Ecto neural progenitor cell (in vitro differentiated cells): ENCODE results near the gene TARS2.
A peak's percentile ranks its signal among the peaks of the same experiment; 100 is the strongest.

Experiments used
- DNase-seq: peaks from one replicate; pipeline ENCODE4 v3.0.0-alpha.2; 2018; ENCODE audit warnings: low spot score

The TARS2 gene

GRCh38 chr1:150507912-150508864, 21.0 kb downstream of the TARS2 start, which contains the start of gene ECM1:
ECM1 (plus strand) TSS chr1:150508109; CDS start chr1:150508210, 101 bp downstream.
- DNase-seq, result no peak

GRCh38 chr1:150508982-150509381, 21.8 kb downstream of the TARS2 start:
- no peak for DNase-seq

GRCh38 chr1:150511551-150511950, 24.3 kb downstream of the TARS2 start:
- DNase-seq, result no peak

- no peak for DNase-seq
Measured at GRCh38 chr1:150511985-150512660, 24.9 kb downstream of the TARS2 start.

- no peak for DNase-seq
Measured at GRCh38 chr1:150512846-150513245, 25.6 kb downstream of the TARS2 start.

DNA sequence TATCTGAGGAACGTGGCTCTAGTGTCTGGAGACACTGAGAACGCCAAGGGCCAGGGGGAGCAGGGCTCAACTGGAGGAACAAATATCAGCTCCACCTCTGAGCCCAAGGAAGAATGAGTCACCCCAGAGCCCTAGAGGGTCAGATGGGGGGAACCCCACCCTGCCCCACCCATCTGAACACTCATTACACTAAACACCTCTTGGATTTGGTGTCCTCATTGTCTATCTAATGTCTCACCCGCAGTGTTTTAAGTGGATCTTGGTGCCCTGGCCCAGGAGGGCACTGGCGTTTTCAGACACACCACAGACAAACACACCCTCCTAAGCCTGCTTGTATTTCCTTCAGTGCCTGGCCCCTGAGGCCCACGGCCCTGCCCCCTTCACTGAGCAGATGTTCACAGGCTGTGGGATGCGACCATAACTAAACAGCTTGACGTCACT, 26.2 kb downstream of the TARS2 start:
- DNase-seq, result no peak

DNA sequence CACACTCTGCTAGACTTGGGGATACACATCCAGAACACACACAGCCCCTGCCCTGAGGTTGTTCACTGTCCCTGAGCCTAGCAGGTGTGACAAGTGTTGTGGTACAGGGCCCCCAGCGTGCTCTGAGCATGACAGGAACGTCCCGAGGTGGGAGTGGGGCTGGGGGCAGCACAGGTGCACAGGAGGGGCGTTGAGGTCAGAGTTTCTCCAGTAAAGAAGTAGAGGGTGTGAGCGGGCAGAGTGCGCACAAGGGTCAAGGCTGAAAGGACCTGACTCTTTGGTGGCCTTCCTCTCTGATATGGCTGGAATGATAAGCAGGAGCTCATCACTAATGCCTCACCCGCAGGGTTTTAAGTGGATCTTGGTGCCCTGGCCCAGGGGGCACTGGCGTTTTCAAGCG, 27.0 kb downstream of the TARS2 start:
- no peak for DNase-seq

DNA sequence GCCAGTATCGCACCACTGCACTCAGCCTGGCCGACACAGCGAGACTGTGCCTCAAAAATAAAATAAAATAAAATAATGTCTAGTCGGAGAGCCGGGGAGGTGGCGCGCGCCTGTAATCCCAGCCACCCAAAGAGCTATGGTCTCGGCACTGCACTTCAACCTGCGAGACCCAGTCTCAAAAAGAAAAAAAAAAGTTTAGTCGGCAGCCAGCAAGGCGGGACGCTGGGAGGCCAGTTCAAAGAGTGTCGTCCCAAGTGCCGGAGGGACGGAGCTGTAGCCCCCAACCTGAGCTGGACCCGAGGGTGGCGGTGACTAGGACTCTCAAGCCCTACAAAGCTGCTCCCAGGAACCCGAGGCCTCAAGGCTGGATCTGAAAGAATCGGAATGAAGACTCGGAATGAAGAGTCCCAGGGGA, 27.7 kb downstream of the TARS2 start:
- no peak for DNase-seq

GRCh38 chr1:150515328-150516049, 28.3 kb downstream of the TARS2 start, which contains the start of gene FALEC:
FALEC (plus strand) TSS chr1:150515752.
- peak; percentile 98 for DNase-seq

DNA sequence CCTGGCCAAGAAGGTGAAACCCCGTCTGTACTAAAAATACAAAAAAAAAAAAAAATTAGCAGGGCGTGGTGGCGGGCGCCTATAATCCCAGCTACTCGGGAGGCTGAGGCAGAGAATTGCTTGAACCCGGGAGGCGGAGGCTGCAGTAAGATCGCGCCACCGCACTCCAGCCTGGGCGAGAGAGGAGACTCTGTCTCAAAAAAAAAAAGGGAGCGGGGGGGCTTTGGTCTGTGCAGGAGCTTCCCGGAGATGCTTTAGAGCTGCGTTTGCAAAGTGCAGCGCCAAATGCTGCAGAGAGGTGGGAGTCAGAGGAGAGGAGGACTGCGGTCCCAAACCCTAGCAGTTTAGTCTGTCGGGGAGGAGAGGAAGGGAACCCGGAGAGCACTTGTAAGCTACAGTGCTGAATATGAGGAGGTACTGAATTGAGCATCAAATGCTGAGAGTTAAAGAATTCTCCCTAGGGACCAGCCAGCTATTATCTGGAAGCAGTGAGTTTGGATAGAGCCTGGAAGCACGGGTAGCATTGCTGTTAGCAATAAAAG, 28.9 kb downstream of the TARS2 start:
- DNase-seq, result no peak

DNA sequence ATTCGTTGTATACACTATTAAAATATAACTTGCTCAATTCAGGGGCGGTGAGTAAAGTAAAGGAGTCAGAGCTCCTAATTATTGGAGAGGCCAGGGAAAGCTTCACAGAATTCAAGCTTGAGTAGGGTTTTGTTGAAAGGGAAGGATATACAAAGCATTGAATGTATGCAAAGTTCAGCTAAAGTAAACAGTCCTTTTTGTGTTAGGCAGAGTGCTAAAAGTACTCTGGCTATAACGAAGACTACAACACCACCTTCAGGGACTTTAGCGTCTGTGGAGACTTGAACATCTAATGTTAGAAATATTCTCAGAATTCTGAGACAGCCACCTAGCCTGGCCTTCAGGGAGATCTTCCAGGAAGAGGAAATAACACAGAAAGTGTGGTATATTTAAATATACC, 29.4 kb downstream of the TARS2 start:
- DNase-seq, result no peak

GRCh38 chr1:150521196-150521968, 34.2 kb downstream of the TARS2 start:
- DNase-seq, result no peak

DNA sequence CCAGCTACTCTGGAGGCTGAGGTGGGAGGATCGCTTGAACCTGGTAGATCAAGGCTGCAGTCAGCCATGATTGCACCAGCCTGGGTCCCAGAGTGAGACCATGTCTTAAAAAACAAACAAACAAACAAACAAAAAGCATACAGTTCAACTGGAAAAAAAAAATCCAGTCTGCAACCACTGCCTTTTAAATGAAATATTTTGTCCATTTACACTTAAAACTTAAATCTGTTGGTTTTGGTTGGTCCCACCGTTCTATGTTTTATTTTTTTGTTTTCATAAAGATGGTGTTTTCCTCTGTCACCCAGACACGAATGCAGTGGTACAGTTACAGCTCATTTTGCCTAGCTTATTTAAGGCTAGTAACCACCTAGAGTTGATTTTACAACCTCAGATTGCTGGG, 38.1 kb downstream of the TARS2 start:
- no peak for DNase-seq

DNA sequence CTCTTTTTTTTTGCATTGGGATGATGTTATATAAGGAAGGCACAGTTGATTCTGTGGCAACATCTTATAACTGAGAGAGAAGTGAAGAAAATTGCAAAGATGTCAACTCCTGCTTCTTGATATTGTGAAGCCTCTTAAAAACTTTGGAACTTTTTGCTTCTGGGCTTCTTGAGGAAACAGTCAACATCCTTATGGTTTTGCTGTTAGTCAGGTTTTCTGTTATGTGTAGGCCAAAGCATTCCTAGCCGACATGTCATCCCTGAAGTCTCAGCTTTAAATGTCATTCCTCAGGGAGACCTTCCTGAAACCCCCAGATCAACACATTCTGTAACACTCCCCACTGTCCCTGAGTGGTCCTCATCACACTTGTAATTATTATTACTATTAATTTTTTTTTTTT, 41.0 kb downstream of the TARS2 start:
- DNase-seq, result no peak

GRCh38 chr1:150529017-150529416, 41.8 kb downstream of the TARS2 start:
- no peak for DNase-seq

- no peak for DNase-seq
Measured at GRCh38 chr1:150530491-150531159, 43.4 kb downstream of the TARS2 start.

DNA sequence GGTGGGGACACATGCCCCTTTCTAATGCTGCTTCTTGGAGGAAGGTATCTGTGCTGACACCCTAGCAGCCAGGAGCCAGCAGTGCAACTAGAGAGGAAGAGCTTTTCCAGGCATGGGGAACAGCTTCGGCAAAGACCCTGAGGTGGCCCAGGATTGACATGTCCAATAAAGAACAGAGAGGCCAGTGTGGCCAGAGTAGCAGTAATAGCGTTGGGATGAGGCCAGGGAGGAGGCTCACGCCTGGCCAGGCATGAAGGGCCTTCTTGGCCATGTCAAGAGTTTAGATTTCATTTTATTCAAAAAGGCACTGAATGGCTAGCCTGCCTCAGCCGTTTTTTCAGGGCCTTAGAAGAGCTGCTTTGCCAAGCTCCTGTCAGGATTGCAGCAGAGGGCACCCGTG, 45.6 kb downstream of the TARS2 start:
- no peak for DNase-seq

GRCh38 chr1:150534002-150534401, 46.8 kb downstream of the TARS2 start:
- no peak for DNase-seq

- DNase-seq, result no peak
Measured at GRCh38 chr1:150535511-150536287, 48.5 kb downstream of the TARS2 start.
